Endothelial cell of umbilical vein (primary cell): ENCODE data around the gene GRIA1. TPM values are rescaled to one million over a fixed set of nuclear protein-coding genes. Genes with fewer than 3 reads are reported as not detected.

Source experiments
- BruUV-seq: library from RNA; stranded (reverse); fragments of 400-500 nt; replicated peaks from 2 replicates; lab custom pipeline; 2021; lab: Mats Ljungman, UMichigan
- CTCF ChIA-PET: fragments of 300-600, 350-600 bp; sonication (Branson Sonifier 250); formaldehyde crosslinking; loops from one replicate; lab custom pipeline; 2021; ENCODE audit warnings: antibody characterized with exemption, inconsistent platforms; lab: Charles Lee
- POLR2A ChIA-PET: fragments of 300-600, 350-600 bp; sonication (Branson Sonifier 250); formaldehyde crosslinking; loops from one replicate; lab custom pipeline; 2021; ENCODE audit warnings: antibody characterized with exemption, inconsistent platforms; lab: Charles Lee
- DNase-seq: peaks from one replicate; pipeline ENCODE4 v3.0.0-alpha.2; 2011; ENCODE audit warnings: low read depth, low spot score
- FAIRE-seq: peaks from 2 replicates; lab custom pipeline; 2011; peaks lifted over from hg19 to GRCh38; lab: Jason Lieb, UNC
- H2AFZ ChIP-seq: 2 replicates; pipeline ENCODE4 v1.6.0; 2012; ENCODE audit warnings: low read depth, low read length, control low read depth, inconsistent platforms
- H3K27ac ChIP-seq: 2 replicates; pipeline ENCODE4 v1.5.1; 2011; ENCODE audit warnings: low read depth, mild to moderate bottlenecking, control low read depth, low read length, moderate library complexity; ENCODE audit not compliant: insufficient read depth
- H3K27me3 ChIP-seq, 2 experiments: 2 replicates each; pipeline versions ENCODE4 v1.6.0 to v1.6.1; 2011; ENCODE audit warnings: low read length in 2 of 2, mixed read lengths in 1 of 2; ENCODE audit not compliant: control insufficient read depth in 2 of 2, insufficient read depth in 2 of 2
- H3K36me3 ChIP-seq, 2 experiments: 2 replicates in 1 of 2; 3 replicates in 1 of 2; pipeline ENCODE4 v1.5.1; 2011; ENCODE audit warnings: low read length in 2 of 2, mild to moderate bottlenecking in 1 of 2, moderate library complexity in 1 of 2; ENCODE audit not compliant: control insufficient read depth in 2 of 2, insufficient read depth in 2 of 2; ENCODE audit errors: extremely low read depth in 1 of 2
- H3K4me1 ChIP-seq: 3 replicates; pipeline ENCODE4 v1.5.1; 2011; ENCODE audit warnings: mild to moderate bottlenecking, low read length; ENCODE audit not compliant: control insufficient read depth, insufficient read depth; ENCODE audit errors: extremely low read depth
- H3K4me2 ChIP-seq: 2 replicates; pipeline ENCODE4 v1.6.1; 2011; ENCODE audit warnings: low read length, control low read depth, mixed read lengths; ENCODE audit not compliant: insufficient read depth
- H3K4me3 ChIP-seq, 3 experiments: fragments of 200-600 bp in 1 of 3; sonication (generic), shearing (Covaris generic) in 1 of 3; replicated peaks in 1 of 3; 2 replicates each; pipeline ENCODE4 v1.5.1; 2011 to 2016; ENCODE audit warnings: control low read depth in 3 of 3, low read length in 3 of 3, mild to moderate bottlenecking in 2 of 3, inconsistent platforms in 1 of 3, low read depth in 1 of 3, moderate library complexity in 1 of 3; ENCODE audit not compliant: insufficient read depth in 1 of 3
- H3K79me2 ChIP-seq: 2 replicates; pipeline ENCODE4 v1.6.0; 2012; ENCODE audit warnings: low read length, inconsistent platforms; ENCODE audit not compliant: control insufficient read depth, insufficient read depth
- H3K9ac ChIP-seq: replicated peaks from 2 replicates; pipeline ENCODE3; 2011; ENCODE audit warnings: low read length, control low read depth; ENCODE audit not compliant: insufficient read depth; ENCODE audit errors: extremely low read depth
- H3K9me1 ChIP-seq: replicated peaks from 3 replicates; pipeline ENCODE4 v1.6.0; 2011; ENCODE audit warnings: mild to moderate bottlenecking, low read length; ENCODE audit not compliant: control insufficient read depth, insufficient read depth; ENCODE audit errors: extremely low read depth
- H3K9me3 ChIP-seq: replicated peaks from 2 replicates; pipeline ENCODE4 v1.5.1; 2012; ENCODE audit warnings: low read length, inconsistent platforms; ENCODE audit not compliant: control insufficient read depth, insufficient read depth
- H4K20me1 ChIP-seq: replicated peaks from 2 replicates; pipeline ENCODE3; 2011; ENCODE audit warnings: mild to moderate bottlenecking, low read length; ENCODE audit not compliant: control insufficient read depth, insufficient read depth; ENCODE audit errors: extremely low read depth
- CTCF ChIP-seq, 2 donors: IDR thresholded peaks; 1 replicate in 1 of 2; 2 replicates in 1 of 2; pipeline ENCODE4 v1.5.1; 2011; ENCODE audit warnings: low read length in 2 of 2, mild to moderate bottlenecking in 2 of 2, moderate library complexity in 2 of 2, control low read depth in 1 of 2, inconsistent platforms in 1 of 2, low read depth in 1 of 2; ENCODE audit not compliant: insufficient read depth in 1 of 2; ENCODE audit errors: extremely low read depth in 1 of 2
- EZH2 ChIP-seq: IDR thresholded peaks from 2 replicates; pipeline ENCODE4 v1.6.1; 2012; ENCODE audit warnings: borderline replicate concordance, low read depth, mild to moderate bottlenecking, moderate library complexity, low read length, inconsistent platforms; ENCODE audit not compliant: severe bottlenecking
- FOS ChIP-seq: IDR thresholded peaks from 2 replicates; pipeline ENCODE4 v1.6.1; 2011; ENCODE audit warnings: mild to moderate bottlenecking, low read length, moderate library complexity, borderline replicate concordance; ENCODE audit not compliant: insufficient read depth
- GATA2 ChIP-seq: IDR thresholded peaks from 2 replicates; pipeline ENCODE4 v1.7.0; 2011; ENCODE audit warnings: low read depth, mild to moderate bottlenecking, moderate library complexity, mixed read lengths, low read length; ENCODE audit not compliant: insufficient read length, insufficient read depth
- JUN ChIP-seq: IDR thresholded peaks from 2 replicates; pipeline ENCODE4 v1.6.1; 2011; ENCODE audit warnings: borderline replicate concordance, low read depth; ENCODE audit not compliant: insufficient read length, insufficient read depth
- MYC ChIP-seq: IDR thresholded peaks from one replicate; pipeline ENCODE4 v1.6.1; 2011; ENCODE audit warnings: mild to moderate bottlenecking, low read depth, low read length
- POLR2A ChIP-seq: IDR thresholded peaks from 2 replicates; pipeline ENCODE4 v1.6.1; 2012; ENCODE audit warnings: low read depth, mild to moderate bottlenecking, control low read depth, low read length
- POLR2AphosphoS5 ChIP-seq: IDR thresholded peaks from 2 replicates; pipeline ENCODE4 v1.6.1; 2012; ENCODE audit warnings: low read depth, mild to moderate bottlenecking, control low read depth, low read length, moderate library complexity; ENCODE audit not compliant: insufficient read depth
- dilution Hi-C: fragments of 300-500 bp; cut with MboI; formaldehyde crosslinking; loops from one replicate; pipeline ENCODE4 v1.15.0; 2019; ENCODE audit warnings: low sequenced_read_pairs; ENCODE audit not compliant: extremely low pct_ligation_motif_present
- intact Hi-C: fragments of 100-400 bp; cut with micrococcal nuclease; formaldehyde crosslinking; loops from one replicate; pipeline ENCODE4 v1.10.0; 2022
- polyA plus RNA-seq, 4 experiments: library from polyadenylated mRNA; depleted of rRNA in 3 of 4; stranded (reverse) in 3 of 4; unstranded in 1 of 4; fragments of >200 nt; gene quantifications; 2 replicates each; pipeline versions ENCODE4 v1.2.1 to v1.2.3, GENCODE V29; 2011 to 2012; ENCODE audit warnings: missing spikeins in 1 of 4
- total RNA-seq: library from RNA; stranded (reverse); gene quantifications from 2 replicates; pipeline ENCODE4 v1.2.3, GENCODE V29; 2021
- TF ChIP-seq, protein P1 (sequence below): IDR thresholded peaks from 2 replicates; pipeline ENCODE4 v1.6.1; 2011; ENCODE audit not compliant: insufficient read depth, insufficient read length

GRIA1 gene
- total and polyA plus RNA-seq, 2 donors (not counting 3 experiments of a cell fraction or from before 2014, with no cell fraction given): not detected

- BruUV-seq: no TSS peak
- TF ChIP-seq MYC: no peak
- TF ChIP-seq JUN: no peak
- TF ChIP-seq POLR2A: no peak
- TF ChIP-seq CTCF (IDR thresholded peaks at IDR 0.05; ENCODE audit: extremely low read depth in 1 of 2, insufficient read depth in 1 of 2, low read depth in 1 of 2, low read length in 2 of 2): no peak
- TF ChIP-seq GATA2: no peak
- no peak for TF ChIP-seq EZH2
- TF ChIP-seq, protein P1, sequence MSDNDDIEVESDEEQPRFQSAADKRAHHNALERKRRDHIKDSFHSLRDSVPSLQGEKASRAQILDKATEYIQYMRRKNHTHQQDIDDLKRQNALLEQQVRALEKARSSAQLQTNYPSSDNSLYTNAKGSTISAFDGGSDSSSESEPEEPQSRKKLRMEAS: no peak
- TF ChIP-seq FOS: no peak
- no peak for TF ChIP-seq POLR2AphosphoS5
These were observed 14.3 kb downstream of the GRIA1 start for GRCh38 chr5:153504726-153505125.

More at GRCh38 chr5:153504726-153505125, 14.3 kb downstream of the GRIA1 start:
- Histone ChIP-seq H3K4me3 (no peak overlapping the region), H3K36me3 (no peaks in the 10 kb centered on the region), H3K9me3 (no peaks in the 10 kb centered on the region), H3K4me1 (no peaks in the 10 kb centered on the region), H3K27me3 (no peaks in the 10 kb centered on the region), H3K27ac (no peak overlapping the region), H3K9me1 (no peaks in the 10 kb centered on the region), H4K20me1 (no peaks in the 10 kb centered on the region), H3K4me2 (no peak overlapping the region), H3K79me2 (no peaks in the 10 kb centered on the region), H2AFZ (no peak overlapping the region), H3K9ac (no peak overlapping the region)
- DNase-seq (no peak), FAIRE-seq (no peak)
- dilution Hi-C loops (no loop called here), intact Hi-C loops (no loop called here)
- ChIA-PET POLR2A (no interaction called here), CTCF (interaction anchor here (1.0 kb wide), 1 partner anchor 207 kb away, joined by 3 read pairs; no protein-coding TSS in a partner anchor)
